Right lobe of liver (tissue), 4 donors: ENCODE measurements around the gene AASDH.

Experiments
- POLR2A ChIP-seq: fragments of 450-650 bp; IDR thresholded peaks from one replicate; pipeline ENCODE4 v1.6.1; 2017; ENCODE audit warnings: antibody characterized with exemption, mild to moderate bottlenecking
- TF ChIP-seq, protein P1 (sequence below), 4 donors: fragments of 200-600 bp in 3 of 4; fragments of 450-650 bp in 1 of 4; IDR thresholded peaks; one replicate each; pipeline versions ENCODE4 v1.5.1 to v1.8.0; 2016 to 2022; ENCODE audit warnings: antibody characterized with exemption in 4 of 4, mild to moderate bottlenecking in 2 of 4
- donor health status: DM: no; HTN: no; CAD: no.
- donor health status: DM: no; HTN: no; CAD: no.
- donor health status: DM: no; HTN: yes; CAD: no.

DNA sequence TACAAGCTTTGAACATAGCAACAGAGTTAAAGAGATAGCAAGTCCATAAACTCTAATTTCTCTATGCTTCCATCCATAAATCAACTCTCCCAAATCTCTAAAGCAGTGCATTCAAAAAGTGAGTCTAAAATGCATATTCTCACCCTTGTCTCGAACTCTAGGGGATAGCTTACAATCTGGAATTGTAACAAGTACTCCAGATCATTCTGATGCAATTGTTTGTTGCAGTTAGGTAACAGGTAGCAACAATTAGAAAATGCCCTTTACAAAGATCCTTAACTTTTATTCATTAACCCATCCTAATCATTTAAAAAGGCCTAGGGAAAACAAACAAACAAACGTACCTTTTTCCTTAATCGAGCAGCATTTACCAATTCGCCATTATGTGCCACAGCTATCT, 18.9 kb upstream of the AASDH start:
- TF ChIP-seq, protein P1, sequence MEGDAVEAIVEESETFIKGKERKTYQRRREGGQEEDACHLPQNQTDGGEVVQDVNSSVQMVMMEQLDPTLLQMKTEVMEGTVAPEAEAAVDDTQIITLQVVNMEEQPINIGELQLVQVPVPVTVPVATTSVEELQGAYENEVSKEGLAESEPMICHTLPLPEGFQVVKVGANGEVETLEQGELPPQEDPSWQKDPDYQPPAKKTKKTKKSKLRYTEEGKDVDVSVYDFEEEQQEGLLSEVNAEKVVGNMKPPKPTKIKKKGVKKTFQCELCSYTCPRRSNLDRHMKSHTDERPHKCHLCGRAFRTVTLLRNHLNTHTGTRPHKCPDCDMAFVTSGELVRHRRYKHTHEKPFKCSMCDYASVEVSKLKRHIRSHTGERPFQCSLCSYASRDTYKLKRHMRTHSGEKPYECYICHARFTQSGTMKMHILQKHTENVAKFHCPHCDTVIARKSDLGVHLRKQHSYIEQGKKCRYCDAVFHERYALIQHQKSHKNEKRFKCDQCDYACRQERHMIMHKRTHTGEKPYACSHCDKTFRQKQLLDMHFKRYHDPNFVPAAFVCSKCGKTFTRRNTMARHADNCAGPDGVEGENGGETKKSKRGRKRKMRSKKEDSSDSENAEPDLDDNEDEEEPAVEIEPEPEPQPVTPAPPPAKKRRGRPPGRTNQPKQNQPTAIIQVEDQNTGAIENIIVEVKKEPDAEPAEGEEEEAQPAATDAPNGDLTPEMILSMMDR (IDR thresholded peaks at IDR 0.05), result no peak
- TF ChIP-seq POLR2A, result no peak
